ENCODE results near the gene FBXL7. TPM values are rescaled to one million over a fixed set of nuclear protein-coding genes. Genes with fewer than 3 reads are reported as not detected.
A peak's percentile ranks its signal among the peaks of the same experiment; 100 is the strongest.

The FBXL7 gene
- total RNA-seq, 1 experiment from 2014 or later, result 9.4 TPM

DNA sequence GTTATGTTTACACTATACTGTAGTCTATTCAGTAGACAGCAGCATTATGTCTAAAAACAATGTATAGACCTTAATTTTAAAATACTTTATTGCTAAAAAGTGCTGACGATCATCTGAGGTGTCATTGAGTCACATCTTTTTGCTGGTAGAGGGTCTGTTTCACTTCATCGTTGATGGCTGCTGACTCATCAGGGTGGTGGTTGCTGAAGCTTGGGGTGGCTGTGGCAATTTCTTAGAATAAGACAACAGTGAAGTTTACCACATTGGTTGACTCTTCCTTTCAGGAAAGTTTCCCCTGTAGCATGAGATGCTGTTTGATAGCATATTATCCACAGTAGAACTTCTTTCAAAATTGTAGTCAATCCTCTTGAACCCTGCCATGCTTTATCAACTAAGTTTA is 150.3 kb downstream of the FBXL7 start:
- no peak for DNase-seq (ENCODE audit: low read depth, low spot score)
- in situ Hi-C loops (cut with HindIII; ENCODE audit: low pct_unique_long_range_greater_than_20kb, low sequenced_read_pairs), result no loop called here

DNA sequence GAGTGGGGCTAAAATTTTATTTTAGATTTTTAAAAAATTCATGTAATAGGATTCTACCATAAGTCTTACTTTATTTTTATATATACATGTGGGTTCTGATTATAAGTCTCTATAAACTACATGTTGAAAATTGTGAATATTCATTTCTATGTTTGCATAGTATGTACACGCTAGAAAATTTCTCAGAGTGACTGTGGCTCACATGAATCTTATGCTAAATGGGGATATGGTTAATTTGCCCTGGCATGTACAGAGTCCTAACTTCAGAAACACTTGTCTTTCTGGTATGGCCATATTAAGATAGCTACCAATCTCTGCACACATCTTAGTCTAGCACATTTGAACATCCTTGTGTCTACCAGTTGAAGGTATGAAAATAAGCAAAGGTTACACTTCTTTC is 154.8 kb downstream of the FBXL7 start:
- DNase-seq (ENCODE audit: low read depth, low spot score), result no peak
- in situ Hi-C loops (cut with HindIII; ENCODE audit: low pct_unique_long_range_greater_than_20kb, low sequenced_read_pairs), result no loop called here

DNA sequence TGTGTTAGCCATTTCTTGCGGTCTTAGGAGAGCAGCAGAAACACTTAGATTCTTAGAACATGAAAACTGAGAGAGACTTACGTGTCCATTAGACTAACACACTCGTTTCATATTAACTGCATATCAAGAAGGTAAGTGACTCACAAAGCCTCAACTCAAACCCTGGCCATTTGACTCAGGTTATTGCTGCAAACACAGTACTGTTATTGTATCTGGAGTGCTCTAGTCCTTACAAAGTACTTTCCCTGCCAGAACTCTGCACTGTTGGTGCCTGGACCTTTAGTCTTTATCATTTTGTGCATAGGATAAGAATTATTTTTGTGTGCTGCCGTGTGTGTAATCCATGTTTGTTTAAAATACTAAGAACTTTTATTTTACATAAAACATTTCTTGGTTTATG is 155.7 kb downstream of the FBXL7 start:
- in situ Hi-C loops (cut with HindIII; ENCODE audit: low pct_unique_long_range_greater_than_20kb, low sequenced_read_pairs), result no loop called here

DNA sequence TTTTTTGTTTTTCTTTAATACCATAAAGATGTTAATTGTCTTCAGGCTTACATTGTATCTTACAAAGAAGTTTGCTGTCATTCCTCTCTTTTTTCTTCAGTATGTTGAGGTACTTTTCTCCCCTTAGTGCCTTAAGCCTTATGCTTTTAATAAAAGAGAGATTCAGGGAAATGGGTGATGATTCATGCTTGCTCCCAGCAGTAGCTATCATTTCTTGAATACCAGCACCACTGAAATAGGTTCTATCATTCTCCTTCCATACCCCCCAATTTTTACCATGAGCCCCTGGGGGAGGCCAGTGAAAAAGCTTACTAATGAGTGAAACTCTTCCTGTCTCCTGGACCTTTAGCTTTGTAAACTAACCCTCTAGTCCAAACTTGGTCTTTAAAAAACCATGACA is 165.0 kb downstream of the FBXL7 start:
- DNase-seq (ENCODE audit: low read depth, low spot score), result no peak
- in situ Hi-C loops (cut with HindIII; ENCODE audit: low pct_unique_long_range_greater_than_20kb, low sequenced_read_pairs), result no loop called here

More for the DNA sequence above, 155.7 kb downstream of the FBXL7 start:
- peak; percentile 26 for DNase-seq (ENCODE audit: low read depth, low spot score)

DNA sequence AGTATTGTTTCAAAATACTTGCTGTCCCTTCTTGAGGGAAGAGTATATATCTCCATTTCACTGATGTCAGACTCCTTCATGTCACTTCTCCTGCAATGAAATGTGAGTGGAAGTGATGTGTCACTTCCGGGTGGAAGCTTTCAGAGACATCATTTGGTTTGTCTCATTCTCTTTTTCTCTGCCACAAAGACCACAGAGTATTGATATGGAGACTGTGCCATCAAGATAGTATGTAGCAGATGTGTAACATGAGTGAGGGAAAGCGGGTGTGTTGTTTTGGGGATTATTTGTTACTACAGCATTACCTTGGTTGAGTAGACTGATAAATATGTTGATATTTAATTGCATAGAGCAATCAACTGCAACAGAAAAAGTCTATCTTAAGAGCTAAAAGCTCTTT is 169.8 kb downstream of the FBXL7 start:
- DNase-seq (ENCODE audit: low read depth, low spot score), result no peak
- in situ Hi-C loops (cut with HindIII; ENCODE audit: low pct_unique_long_range_greater_than_20kb, low sequenced_read_pairs), result no loop called here

DNA sequence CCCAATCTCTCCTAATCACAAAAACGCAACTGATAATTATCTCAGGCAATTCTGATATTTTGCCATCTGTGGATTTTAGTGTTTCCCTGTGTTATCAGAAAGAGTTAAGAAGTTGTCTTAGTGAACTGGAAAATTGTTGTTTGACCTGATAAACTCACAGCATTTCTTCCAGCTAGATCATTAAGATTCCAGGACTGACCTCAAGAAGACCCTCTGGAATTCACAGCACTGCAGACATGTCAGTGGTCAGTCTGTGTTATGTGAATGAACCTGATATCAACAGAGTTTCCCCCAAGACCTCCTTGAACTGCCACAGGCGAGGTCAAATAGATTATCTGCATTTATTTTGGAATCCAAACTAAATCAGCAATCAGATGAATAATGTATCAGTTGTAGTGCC is 174.7 kb downstream of the FBXL7 start:
- in situ Hi-C loops (cut with HindIII; ENCODE audit: low pct_unique_long_range_greater_than_20kb, low sequenced_read_pairs), result no loop called here
- DNase-seq (ENCODE audit: low read depth, low spot score), result no peak

DNA sequence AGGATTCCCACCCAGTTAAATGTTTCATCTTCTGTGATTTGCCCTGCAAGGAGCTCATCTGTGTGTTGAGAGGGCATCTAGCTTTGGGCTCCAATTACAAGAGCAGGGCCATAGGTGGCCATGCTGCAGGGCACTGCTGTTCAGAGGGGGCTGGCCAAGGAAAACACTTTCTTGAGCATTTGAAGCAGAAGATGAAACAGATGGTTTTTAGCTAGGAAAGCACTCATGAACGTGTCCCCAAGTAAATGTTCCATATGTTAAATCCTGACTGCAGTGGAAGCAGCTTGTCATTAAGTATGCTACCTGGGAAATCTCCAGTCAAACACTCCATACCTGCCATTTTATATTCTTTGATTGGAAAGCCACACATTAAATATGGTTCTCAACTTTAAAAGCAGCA is 176.6 kb downstream of the FBXL7 start:
- DNase-seq (ENCODE audit: low read depth, low spot score), result no peak
- in situ Hi-C loops (cut with HindIII; ENCODE audit: low pct_unique_long_range_greater_than_20kb, low sequenced_read_pairs), result no loop called here

DNA sequence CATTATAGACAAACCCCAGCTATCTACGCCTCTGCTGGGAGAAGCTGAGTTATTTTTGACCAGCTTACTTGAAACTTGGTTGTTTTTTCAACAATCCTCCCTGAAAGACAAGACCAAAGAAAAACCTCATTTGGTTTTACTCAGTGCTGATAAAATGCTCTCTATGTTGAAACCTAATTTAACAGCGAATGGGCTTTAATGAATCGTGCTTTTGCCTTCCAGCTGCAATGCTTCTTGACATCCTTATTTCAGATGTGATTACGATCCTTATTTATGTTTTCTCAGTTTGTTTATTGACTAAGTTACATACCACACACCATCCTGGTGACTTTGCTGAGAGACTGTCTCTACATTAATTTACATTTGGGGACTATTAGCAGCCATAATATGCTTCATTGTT is 179.2 kb downstream of the FBXL7 start:
- in situ Hi-C loops (cut with HindIII; ENCODE audit: low pct_unique_long_range_greater_than_20kb, low sequenced_read_pairs), result no loop called here
- no peak for DNase-seq (ENCODE audit: low read depth, low spot score)

DNA sequence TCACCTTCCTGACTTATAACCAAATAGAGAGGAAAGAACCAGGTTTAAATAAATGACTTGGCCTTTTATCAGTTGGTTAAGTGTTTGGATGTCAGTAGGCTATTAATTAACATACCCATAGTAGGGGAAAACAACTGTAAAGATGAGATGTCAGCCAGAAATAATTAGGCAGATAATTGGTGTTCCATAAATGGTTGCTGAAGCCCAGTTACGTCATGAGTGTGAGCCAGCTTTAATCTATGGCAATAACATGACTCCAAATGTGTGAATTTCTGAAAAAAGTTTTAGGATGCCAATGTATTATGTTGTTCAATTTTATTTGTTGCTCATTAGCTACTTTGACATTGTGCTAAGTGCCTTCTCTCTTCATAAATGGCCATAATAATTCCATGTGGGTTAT is 180.5 kb downstream of the FBXL7 start:
- in situ Hi-C loops (cut with HindIII; ENCODE audit: low pct_unique_long_range_greater_than_20kb, low sequenced_read_pairs), result no loop called here
- DNase-seq (ENCODE audit: low read depth, low spot score), result no peak

DNA sequence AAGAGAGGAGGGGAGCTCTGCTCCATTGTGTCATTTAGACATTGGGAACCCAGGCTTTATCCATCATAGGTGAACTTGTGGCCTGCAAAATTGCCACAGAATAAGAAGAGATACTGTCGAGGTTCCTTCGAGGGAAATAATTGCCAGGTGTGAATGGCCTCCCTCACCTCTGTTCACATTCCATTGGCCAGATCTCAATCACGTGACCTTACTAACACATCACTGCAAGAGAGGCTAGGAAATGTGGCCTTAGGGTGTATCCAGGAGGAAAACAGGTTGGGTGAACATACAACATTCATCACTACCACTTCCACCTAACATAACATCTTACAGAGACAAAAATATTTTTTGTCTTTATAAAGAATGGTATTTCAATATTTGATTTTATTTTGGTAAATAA is 182.1 kb downstream of the FBXL7 start:
- no peak for DNase-seq (ENCODE audit: low read depth, low spot score)
- in situ Hi-C loops (cut with HindIII; ENCODE audit: low pct_unique_long_range_greater_than_20kb, low sequenced_read_pairs), result no loop called here

DNA sequence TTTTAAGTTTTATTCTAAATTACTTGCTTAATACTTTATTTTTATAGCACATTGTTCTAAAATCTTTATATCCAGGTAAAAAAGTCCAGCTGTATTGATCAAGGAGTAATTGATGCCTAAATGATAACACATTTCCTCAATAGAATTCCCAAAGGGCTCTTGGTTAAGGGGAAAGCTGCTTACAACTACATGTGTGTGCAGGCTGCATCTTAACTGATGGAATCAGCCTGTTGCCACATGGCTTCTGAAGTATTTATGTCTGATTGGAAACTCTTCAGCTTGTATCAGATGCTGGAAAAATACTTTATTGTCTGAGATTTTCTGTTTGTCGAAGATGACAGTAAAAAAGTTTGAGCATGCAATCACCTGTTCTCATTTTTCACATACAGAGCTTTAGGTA is 182.6 kb downstream of the FBXL7 start:
- in situ Hi-C loops (cut with HindIII; ENCODE audit: low pct_unique_long_range_greater_than_20kb, low sequenced_read_pairs), result no loop called here
- DNase-seq (ENCODE audit: low read depth, low spot score), result no peak

DNA sequence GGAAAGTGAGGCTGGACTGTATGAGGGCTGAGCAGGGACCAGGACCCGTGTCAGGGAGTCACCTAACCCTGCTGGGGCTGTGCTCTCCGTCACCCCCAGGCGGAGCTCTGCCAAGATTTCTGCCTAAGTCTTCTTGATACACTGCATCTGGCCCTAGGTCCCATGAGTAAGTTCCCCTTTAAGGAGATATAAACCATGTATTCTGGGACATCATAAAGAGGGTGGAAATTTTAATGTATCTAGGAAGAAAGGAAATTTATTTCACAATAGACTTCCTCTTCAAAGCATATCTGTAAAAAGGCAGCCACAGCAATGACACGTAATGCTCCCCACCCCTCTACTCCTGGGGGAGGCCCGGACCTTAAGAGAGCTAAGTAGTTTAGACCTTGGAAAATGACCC is 183.4 kb downstream of the FBXL7 start:
- DNase-seq (ENCODE audit: low read depth, low spot score), result peak; percentile 81
- in situ Hi-C loops (cut with HindIII; ENCODE audit: low pct_unique_long_range_greater_than_20kb, low sequenced_read_pairs), result no loop called here

DNA sequence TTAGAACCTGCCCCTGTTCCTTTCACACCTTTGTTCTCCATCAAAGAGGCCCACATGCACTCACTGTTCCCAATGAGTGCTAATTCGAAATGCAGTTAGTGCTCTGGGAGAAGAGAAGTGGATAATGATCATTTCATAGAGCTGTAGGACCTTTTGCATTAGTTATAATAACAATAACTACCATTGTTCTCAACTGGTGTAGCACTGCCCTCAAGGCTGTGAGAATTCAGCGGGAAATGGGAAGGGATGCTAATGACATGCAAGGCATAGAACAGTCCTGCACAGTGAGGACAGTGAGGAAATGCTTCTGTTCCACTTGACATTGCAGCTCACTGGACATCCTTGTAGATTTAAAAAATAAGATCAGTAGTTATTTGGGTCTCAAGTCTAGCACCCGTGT is 187.4 kb downstream of the FBXL7 start:
- DNase-seq (ENCODE audit: low read depth, low spot score), result peak; percentile 53
- in situ Hi-C loops (cut with HindIII; ENCODE audit: low pct_unique_long_range_greater_than_20kb, low sequenced_read_pairs), result no loop called here

DNA sequence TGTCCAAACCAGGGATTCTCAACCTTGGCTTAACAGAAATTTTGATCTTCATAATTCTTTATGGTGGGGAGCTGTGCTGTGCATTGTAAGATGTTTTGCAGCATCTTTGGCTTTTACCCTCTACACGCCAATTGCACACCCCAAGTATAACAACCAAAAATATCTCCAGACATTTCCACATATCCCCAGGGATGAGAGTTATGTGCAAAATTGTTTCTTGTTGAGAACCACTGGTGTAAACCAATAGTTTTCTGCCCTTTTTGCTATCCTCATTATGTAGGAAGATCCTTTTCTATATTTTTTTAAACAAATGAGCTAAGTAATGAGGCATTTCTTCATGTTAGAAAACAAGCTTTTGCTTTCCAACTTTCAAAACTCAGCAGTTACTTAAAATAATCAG is 189.9 kb downstream of the FBXL7 start:
- no peak for DNase-seq (ENCODE audit: low read depth, low spot score)
- in situ Hi-C loops (cut with HindIII; ENCODE audit: low pct_unique_long_range_greater_than_20kb, low sequenced_read_pairs), result no loop called here

DNA sequence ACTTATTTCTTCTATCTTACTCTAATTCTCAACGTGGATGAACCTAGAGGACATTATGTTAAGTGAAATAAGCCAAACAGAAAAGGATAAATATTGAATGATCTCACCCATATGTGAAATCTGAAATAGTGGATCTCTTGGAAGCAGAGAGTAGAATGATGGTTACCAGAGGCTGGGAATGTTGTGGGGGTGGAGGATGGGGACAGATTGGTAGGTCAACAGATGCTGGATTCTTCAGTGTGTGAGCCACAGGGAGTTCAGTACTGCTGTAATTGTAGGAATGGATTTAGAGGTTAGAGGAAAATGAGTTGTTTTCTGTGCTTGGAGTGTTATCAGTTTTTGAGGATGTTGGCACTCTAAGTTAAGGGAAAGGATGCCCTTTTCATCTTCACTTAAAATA is 190.6 kb downstream of the FBXL7 start:
- no peak for DNase-seq (ENCODE audit: low read depth, low spot score)
- in situ Hi-C loops (cut with HindIII; ENCODE audit: low pct_unique_long_range_greater_than_20kb, low sequenced_read_pairs), result no loop called here

DNA sequence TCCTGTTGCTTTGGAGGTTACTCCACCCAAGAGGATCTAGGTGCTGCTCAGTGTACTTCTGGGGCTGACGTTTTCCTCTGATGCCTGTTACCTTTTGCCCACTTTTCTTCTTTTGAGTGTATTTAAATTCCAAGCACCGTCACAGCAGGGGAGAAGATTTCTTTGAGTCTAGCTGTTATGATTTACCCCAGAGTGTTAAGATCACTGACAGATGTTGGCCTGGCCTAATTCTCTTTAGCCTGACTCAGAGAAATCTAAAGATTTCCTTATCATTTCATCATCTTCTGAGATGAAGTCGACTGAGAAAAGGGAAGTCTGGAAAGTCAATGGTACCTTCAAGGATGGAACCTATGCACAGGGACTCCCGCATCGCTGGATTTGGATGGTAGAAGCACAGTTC is 191.5 kb downstream of the FBXL7 start:
- no peak for DNase-seq (ENCODE audit: low read depth, low spot score)
- in situ Hi-C loops (cut with HindIII; ENCODE audit: low pct_unique_long_range_greater_than_20kb, low sequenced_read_pairs), result no loop called here

DNA sequence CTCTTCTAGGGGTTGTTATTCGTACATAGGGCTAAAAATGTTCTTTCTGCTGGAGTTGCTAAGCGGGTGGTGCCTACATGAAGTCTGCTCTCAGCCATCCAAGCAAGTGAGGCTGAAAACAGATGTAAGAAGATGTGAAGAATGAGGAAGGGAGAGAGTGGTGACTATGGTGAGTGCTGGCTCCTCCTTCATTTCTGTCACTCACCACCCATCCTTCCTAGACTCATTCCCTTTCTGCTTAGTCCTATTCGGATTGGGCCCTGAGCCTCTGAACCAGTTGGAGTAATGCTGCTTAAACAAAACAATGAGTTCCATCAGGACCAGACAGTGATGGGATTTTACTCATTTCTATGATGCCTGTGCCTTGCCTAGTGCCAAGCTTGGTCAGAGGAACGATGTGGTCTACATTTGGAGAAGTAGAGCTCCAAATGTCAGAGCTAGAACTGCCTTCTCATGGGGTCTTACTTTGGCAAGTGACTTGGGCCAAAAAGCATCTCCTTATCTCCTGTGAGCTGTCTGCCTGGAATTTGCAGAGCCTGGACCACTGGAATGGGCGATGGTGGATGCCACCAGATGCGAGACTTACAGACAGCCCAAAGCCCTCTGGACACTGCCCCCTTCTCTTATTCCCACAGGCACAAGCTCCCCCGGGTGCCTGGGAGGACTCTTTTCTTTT is 192.9 kb downstream of the FBXL7 start:
- no peak for DNase-seq (ENCODE audit: low read depth, low spot score)
- in situ Hi-C loops (cut with HindIII; ENCODE audit: low pct_unique_long_range_greater_than_20kb, low sequenced_read_pairs), result no loop called here

DNA sequence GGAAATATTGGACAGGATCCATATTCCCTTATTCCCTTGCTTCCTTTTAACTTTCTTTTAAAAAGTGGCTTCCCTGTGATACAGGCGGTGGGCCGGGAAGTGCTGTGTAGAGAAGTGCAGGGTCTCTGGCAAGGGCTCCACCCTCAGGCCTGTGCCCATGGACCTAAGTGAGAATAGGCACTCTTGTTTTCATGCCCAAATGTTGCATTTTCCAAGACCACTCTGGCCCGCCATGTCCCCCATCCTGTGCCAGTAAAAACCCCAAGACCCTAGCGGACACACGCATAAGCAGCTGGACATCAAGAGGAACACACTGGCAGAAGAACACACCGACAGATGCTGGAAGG is 193.4 kb downstream of the FBXL7 start:
- no peak for DNase-seq (ENCODE audit: low read depth, low spot score)
- in situ Hi-C loops (cut with HindIII; ENCODE audit: low pct_unique_long_range_greater_than_20kb, low sequenced_read_pairs), result no loop called here

DNA sequence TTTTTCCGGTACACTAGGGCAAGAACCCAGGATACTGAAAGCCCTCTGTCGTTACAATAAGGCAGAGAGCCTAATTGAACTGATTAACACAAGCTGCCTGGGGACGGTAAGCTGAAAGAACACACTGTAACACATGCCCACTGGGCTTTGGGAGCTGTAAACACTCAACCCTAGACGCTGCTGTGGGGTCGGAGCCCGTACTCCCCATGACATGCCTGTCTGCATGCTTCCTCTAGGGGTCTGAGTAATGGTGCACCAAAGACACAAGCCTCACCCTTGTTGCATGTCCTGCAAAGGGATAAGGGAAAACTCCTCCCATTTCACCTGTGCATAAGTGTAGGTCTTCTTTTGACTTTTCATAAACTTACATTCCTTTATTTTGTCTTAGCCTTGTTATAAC is 194.0 kb downstream of the FBXL7 start:
- in situ Hi-C loops (cut with HindIII; ENCODE audit: low pct_unique_long_range_greater_than_20kb, low sequenced_read_pairs), result no loop called here

DNA sequence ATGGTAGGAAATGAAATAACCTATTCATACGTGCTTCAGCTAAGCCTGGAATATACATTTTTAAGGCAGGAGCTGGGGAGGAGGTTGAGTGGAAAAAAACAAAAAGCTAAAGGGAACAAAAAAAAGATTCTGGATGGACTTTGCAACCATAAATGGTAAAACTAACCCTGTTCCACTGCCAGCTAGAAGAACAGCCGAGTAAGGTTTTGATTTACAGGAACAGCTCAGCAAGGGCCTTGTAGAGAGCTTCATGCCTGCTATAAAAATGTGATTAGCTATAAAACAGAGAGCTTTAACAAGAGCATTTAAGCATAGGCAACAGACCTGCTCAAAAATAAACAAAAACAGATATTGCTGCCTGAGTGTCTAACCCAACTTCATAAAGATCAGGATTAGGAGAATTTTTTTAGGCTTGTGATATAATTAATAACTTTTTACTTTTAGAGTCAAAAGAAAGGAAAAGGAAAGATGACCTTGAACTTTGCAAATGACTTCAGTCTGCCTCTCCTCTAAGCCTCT is 194.8 kb downstream of the FBXL7 start:
- in situ Hi-C loops (cut with HindIII; ENCODE audit: low pct_unique_long_range_greater_than_20kb, low sequenced_read_pairs), result no loop called here
- DNase-seq (ENCODE audit: low read depth, low spot score), result no peak

More for the DNA sequence above, 194.0 kb downstream of the FBXL7 start:
- no peak for DNase-seq (ENCODE audit: low read depth, low spot score)
